DMS53 treated with DMSO at 0.1 percent for 48 hours (cell line): ENCODE data around the gene GAP43.
A peak's percentile ranks its signal among the peaks of the same experiment; 100 is the strongest.

Experiments
- DNase-seq: peaks from one replicate; lab custom pipeline; 2025; ENCODE audit not compliant: unreplicated experiment; lab: John Stamatoyannopoulos, UW

Gene GAP43

GRCh38 chr3:115626721-115627120 is 3.4 kb downstream of the GAP43 start:
- no peak for DNase-seq

- no peak for DNase-seq
Measured at GRCh38 chr3:115627180-115628074, 4.1 kb downstream of the GAP43 start.

- DNase-seq, result no peak
Measured at GRCh38 chr3:115628075-115628412, 4.7 kb downstream of the GAP43 start.

GRCh38 chr3:115630850-115631249 is 7.5 kb downstream of the GAP43 start:
- no peak for DNase-seq

GRCh38 chr3:115632026-115632425 is 8.7 kb downstream of the GAP43 start:
- DNase-seq, result no peak

- DNase-seq, result no peak
Measured at GRCh38 chr3:115633467-115633866, 10.2 kb downstream of the GAP43 start.

GRCh38 chr3:115634052-115634451 is 10.7 kb downstream of the GAP43 start:
- no peak for DNase-seq

GRCh38 chr3:115635406-115635805 is 12.1 kb downstream of the GAP43 start:
- DNase-seq, result no peak

DNA sequence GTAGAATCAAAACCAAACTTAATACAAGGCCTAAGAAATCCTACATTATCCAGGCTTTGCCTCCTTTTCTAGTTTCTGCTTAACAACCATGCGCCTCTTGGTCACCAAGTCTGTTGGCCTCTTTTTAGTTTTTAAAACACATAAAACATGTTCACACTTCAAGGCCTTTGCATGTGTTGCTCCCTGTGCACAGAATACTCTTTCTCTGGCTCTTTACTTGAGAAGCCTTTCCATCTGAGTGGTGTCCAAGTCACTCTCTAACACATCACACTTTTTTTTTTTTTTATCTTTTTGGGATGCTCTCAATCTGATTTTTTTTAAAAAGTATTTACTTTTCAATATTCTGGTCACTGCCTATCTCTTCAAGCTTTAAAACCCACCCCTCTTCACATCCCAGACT is 14.9 kb downstream of the GAP43 start:
- no peak for DNase-seq

DNA sequence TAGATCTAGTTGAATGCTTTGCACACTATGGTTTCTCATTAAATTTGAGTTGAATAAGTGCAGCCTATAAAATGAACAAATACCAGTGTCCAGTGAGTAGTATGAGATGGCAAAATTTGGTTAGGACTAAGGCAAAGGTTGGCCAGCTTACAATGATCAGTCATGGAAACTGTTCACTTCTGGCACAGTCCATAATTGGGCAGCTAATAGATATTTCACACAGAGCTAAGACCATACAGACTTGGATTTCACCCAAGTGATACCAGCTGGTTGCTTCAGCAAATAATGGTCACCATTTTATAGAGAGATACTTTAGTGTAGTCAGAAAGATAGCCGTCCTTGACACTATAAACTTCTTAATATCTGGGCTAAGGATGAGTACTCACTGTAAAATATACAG is 15.7 kb downstream of the GAP43 start:
- no peak for DNase-seq

DNA sequence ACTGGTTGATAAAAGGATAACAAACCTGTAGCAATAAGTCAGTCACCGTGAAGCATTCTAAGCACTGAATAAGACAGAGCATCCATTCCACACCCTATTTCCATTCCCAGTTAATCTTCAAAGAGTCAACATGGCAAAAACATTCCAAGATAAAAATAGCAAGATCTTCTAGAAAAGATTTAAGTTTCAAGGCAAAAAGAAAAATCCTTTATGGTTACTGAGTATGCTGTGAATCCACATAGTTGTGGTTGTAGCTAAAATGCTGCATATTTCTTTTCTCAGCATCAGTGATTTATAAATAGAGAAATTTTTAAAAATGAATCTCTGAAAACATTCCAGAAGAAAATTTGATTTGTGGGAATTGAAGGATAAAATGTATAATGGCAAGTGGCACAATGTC is 21.1 kb downstream of the GAP43 start:
- DNase-seq, result no peak

GRCh38 chr3:115646027-115646690 is 22.8 kb downstream of the GAP43 start:
- DNase-seq, result no peak

DNA sequence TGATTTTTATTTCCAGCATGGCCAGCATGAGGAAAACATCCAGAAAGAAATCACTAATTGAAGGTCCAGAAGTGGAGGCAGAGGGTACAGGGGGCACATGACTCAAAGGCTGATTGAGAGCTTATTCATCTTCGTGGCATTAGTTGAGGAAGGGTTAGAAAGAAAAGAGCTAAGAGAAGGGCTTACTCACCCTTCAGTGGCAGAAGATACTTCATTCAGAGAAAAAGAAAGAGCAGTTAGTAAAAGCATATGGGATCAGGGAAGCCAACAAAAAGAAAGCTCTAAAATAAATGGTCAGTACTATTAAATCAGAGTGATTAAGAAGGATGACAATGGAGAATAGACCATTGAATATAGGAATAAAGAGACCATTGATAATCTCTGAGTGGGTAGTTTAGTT is 25.2 kb downstream of the GAP43 start:
- DNase-seq, result no peak

- DNase-seq, result no peak
Measured at GRCh38 chr3:115651087-115651486, 27.8 kb downstream of the GAP43 start.

DNA sequence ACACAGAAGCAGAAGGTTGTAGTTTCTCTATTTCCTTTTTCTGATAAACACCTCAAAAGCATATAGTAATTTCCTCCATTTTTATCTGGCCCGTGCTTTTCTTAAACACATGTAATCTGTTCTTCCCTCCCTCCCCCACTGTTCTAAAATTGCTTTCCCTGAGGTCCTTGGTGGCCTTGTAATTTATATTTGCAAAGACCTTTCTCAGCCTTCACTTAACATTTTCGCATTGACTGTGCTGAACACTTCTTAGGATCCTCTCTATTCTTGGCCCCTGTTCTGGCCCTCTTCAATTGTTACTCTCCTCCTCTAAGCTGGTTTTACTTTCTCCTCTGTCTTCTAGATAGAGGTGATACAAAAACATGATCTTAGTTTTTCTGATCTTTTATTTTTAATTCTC is 28.3 kb downstream of the GAP43 start:
- DNase-seq, result no peak

- DNase-seq, result no peak
Measured at GRCh38 chr3:115652738-115653137, 29.4 kb downstream of the GAP43 start.

DNA sequence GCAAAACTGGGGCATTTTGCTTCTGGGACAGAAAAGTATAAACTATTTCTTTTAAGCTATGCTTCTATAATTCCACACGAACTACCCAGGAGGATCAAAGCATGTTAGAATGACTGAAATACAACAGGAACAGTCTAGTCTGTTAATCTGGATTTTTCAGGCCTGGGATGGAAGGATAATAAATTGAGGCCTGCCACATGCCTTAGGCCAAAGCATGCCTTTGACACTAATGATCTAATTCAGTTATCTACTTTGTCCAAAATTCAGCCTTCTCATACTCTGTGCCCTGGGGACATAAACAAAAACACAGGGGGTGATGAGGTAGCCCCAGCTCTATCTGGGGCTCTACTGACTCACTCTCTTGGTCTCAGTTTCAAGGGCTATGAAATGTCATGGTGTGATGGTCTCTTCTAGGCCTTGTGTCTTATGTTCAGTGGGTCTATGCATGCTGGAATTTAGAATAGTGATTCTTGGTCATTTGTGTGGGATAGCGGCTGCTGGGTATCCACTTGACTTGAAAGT is 32.5 kb downstream of the GAP43 start:
- DNase-seq, result no peak

DNA sequence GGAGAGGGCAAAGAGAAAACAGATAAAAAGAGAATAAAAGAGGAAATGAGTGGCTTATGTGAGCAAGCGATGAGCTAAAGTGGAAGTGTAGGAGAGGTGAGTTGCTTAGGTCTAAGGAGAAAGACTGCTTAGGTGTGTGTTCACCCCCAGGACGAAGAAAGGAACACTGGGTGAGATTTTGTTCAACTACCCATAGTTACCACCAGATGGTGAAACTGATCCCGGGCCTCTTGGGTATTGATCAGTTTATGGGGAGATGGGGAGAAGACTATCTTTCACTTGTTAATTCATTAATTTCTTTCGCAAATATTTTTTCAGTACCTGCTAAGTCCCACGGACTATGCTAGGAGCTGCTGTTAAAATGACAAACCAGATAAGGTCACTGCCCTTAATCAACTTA is 33.9 kb downstream of the GAP43 start:
- DNase-seq, result no peak

DNA sequence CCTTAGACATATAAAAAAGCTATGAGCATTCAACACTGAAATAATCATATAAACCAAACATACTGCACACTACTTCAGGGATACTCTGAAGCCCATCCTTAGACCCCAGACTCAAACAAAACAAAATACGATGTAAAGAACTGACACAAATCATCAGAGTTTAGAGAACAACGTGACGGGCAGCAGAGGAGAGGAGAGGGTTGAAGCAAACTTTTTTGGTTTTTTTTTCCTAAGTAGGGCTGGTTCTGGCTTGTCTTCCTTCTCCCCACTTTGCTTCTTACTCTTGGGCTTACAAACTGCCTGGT is 34.7 kb downstream of the GAP43 start:
- DNase-seq, result no peak

GRCh38 chr3:115658337-115659181 is 35.2 kb downstream of the GAP43 start:
- peak; percentile 41 for DNase-seq
